Measurements from ENCODE around the gene ARHGAP21. TPM values are rescaled to one million over a fixed set of nuclear protein-coding genes. Genes with fewer than 3 reads are reported as not detected.
"Not testable (repeated sequence)": the region's sequence is repeated elsewhere in the genome, so short reads cannot be mapped to it uniquely, and the experiment has no call there.

The ARHGAP21 gene
- total RNA-seq, 1 experiment from 2014 or later: 52.6 TPM

GRCh38 chr10:24726626-24727025 lies 2.9 kb upstream of the ARHGAP21 start:
- CTCF ChIA-PET: no interaction called here
- Histone ChIP-seq H3K9ac (ENCODE audit: low read length) (no peak overlapping the region), H3K9me3 (ENCODE audit: low read length) (no peaks in the 10 kb centered on the region), H2AFZ (ENCODE audit: low read length) (no peak overlapping the region), H4K20me1 (ENCODE audit: low read length) (no peaks in the 10 kb centered on the region), H3K27me3 (ENCODE audit: low read length) (no peaks in the 10 kb centered on the region), H3K36me3 (ENCODE audit: low read depth, low read length) (no peaks in the 10 kb centered on the region), H3K4me1 (ENCODE audit: insufficient read depth, low read length) (peaks cover 8% of the 10 kb centered on the region; the same call in 1 of the 2 replicates), H3K4me2 (ENCODE audit: low read length) (no peak overlapping the region), H3F3A (ENCODE audit: low read length, unreplicated experiment) (no peaks in the 10 kb centered on the region), H3K27ac (ENCODE audit: low read length) (no peak overlapping the region), H3K9me2 (replicated peaks; ENCODE audit: low read length) (no peaks in the 10 kb centered on the region), H3K79me2 (ENCODE audit: low read length) (peaks cover 14% of the 10 kb centered on the region), H3K4me3 (ENCODE audit: low read length) (no peak overlapping the region)
- ATAC-seq (no peak), DNase-seq (no peak)
- TF ChIP-seq EZH2phosphoT487 (IDR thresholded peaks at IDR 0.05; ENCODE audit: borderline replicate concordance, low read length): no peak
- TF ChIP-seq CTCF (conservative IDR thresholded peaks at IDR 0.05; ENCODE audit: low read depth, low read length): no peak
- TF ChIP-seq EZH2 (IDR thresholded peaks at IDR 0.05; ENCODE audit: low read length, unreplicated experiment): no peak
- no TSS peak for BruUV-seq (replicated peaks)
- intact Hi-C loops (cut with micrococcal nuclease): loop anchor here (5.0 kb wide), 1 partner anchor 356 kb away; no protein-coding TSS in a partner anchor
- POLR2A ChIA-PET (ENCODE audit: unreplicated experiment): no interaction called here

GRCh38 chr10:24726029-24726428 lies 2.3 kb upstream of the ARHGAP21 start:
- H3K9me3 ChIP-seq (ENCODE audit: low read length); DNase-seq; H3F3A ChIP-seq (ENCODE audit: low read length, unreplicated experiment); POLR2A ChIA-PET (ENCODE audit: unreplicated experiment); H3K4me1 ChIP-seq (ENCODE audit: insufficient read depth, low read length); H2AFZ ChIP-seq (ENCODE audit: low read length); H3K27ac ChIP-seq (ENCODE audit: low read length); H3K4me3 ChIP-seq (ENCODE audit: low read length); H3K9me2 ChIP-seq (replicated peaks; ENCODE audit: low read length); BruUV-seq (replicated peaks); H3K9ac ChIP-seq (ENCODE audit: low read length); H3K4me2 ChIP-seq (ENCODE audit: low read length); ATAC-seq; H3K27me3 ChIP-seq (ENCODE audit: low read length); H3K36me3 ChIP-seq (ENCODE audit: low read depth, low read length); H4K20me1 ChIP-seq (ENCODE audit: low read length): not testable (repeated sequence)
- H3K79me2 ChIP-seq (ENCODE audit: low read length): peaks cover 20% of the 10 kb centered on the region
- intact Hi-C loops (cut with micrococcal nuclease): loop anchor here (5.0 kb wide), 1 partner anchor 356 kb away; no protein-coding TSS in a partner anchor
- CTCF ChIA-PET: interaction anchor here (0.6 kb wide), 1 partner anchor 1737 kb away, joined by 4 read pairs; no protein-coding TSS in a partner anchor

- H3K36me3 ChIP-seq (ENCODE audit: low read depth, low read length): 0 out of 2 replicates have a peak, but pooled peaks cover 6% of the 10 kb centered on the region
- DNase-seq: peak; percentile 94
- H3K9ac ChIP-seq (ENCODE audit: low read length): peak overlapping the region; percentile 89
- H3K4me3 ChIP-seq (ENCODE audit: low read length): peak overlapping the region; percentile 94
- H3K4me2 ChIP-seq (ENCODE audit: low read length): peak overlapping the region; percentile 91
- peak overlapping the region; percentile 79 for H2AFZ ChIP-seq (ENCODE audit: low read length)
- BruUV-seq (replicated peaks): no TSS peak
- H3K9me2 ChIP-seq (replicated peaks; ENCODE audit: low read length): no peaks in the 10 kb centered on the region
- H3K4me1 ChIP-seq (ENCODE audit: insufficient read depth, low read length): 0 out of 2 replicates have a peak, but pooled peaks cover 4% of the 10 kb centered on the region
- H3F3A ChIP-seq (ENCODE audit: low read length, unreplicated experiment): no peaks in the 10 kb centered on the region
- no peaks in the 10 kb centered on the region for H3K27me3 ChIP-seq (ENCODE audit: low read length)
- peaks cover 17% of the 10 kb centered on the region for H4K20me1 ChIP-seq (ENCODE audit: low read length)
- H3K27ac ChIP-seq (ENCODE audit: low read length): peak overlapping the region; percentile 72
- ChIA-PET POLR2A (ENCODE audit: unreplicated experiment) (interaction anchor here (0.5 to 1.2 kb wide), 2 partner anchors 99 to 101 kb away, joined by 3 to 4 read pairs; no protein-coding TSS in a partner anchor), CTCF (interaction anchor here (1.0 kb wide), 1 partner anchor 221 kb away, joined by 3 read pairs; no protein-coding TSS in a partner anchor)
- peaks cover 35% of the 10 kb centered on the region for H3K79me2 ChIP-seq (ENCODE audit: low read length)
- H3K9me3 ChIP-seq (ENCODE audit: low read length): no peaks in the 10 kb centered on the region
- intact Hi-C loops (cut with micrococcal nuclease): loop anchor here (1.0 to 5.0 kb wide), 7 partner anchors 81 to 358 kb away; no protein-coding TSS in a partner anchor
- peak; percentile 73 for ATAC-seq
- TF ChIP-seq EZH2 (IDR thresholded peaks at IDR 0.05; ENCODE audit: low read length, unreplicated experiment) (no peak), EZH2phosphoT487 (IDR thresholded peaks at IDR 0.05; ENCODE audit: borderline replicate concordance, low read length) (no peak), CTCF (conservative IDR thresholded peaks at IDR 0.05; ENCODE audit: low read depth, low read length) (no peak)
These were observed 918 bp upstream of the ARHGAP21 start for GRCh38 chr10:24724381-24725228.
